Measurements from ENCODE around the gene RPL38. TPM values are rescaled to one million over a fixed set of nuclear protein-coding genes. Genes with fewer than 3 reads are reported as not detected.

The RPL38 gene
- 879 and 889 TPM in 2 replicates for total RNA-seq

DNA sequence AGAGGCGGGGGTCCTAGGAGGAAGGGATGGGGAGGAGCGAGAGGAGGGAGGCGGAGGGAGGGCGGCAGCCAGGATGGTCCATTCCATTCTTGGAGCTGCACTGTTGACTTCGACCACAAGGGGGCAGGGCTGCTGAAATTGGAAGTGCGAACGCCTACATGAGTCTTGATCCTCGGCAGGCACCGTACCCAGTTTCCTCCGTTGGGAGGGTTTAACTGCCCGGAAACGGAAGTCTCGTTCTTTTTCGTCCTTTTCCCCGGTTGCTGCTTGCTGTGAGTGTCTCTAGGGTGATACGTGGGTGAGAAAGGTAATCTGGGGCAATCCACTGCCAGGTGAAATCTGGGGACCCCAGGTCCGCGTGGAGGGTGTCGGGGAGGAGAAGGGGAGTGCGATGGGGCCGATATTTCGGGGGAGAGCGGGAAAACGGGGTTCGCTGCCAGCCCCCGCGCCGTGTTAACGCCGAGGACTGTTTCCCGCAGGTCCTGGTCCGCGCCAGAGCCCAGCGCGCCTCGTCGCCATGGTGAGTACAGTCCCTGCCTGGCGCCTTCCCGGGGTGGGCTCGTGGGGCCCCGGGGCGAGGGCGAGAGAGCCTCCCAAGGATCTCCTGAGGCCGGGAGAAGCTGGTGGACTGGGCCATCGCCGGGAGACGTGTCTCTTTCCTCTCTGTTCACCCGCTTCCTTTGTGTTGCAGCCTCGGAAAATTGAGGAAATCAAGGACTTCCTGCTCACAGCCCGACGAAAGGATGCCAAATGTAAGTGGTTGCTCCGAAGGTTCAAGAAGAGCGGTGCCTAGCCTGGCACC is at the start of gene RPL38:
Gene RPL38, plus strand, starts transcription at position 240 of the 802 bp plus-strand sequence. Its CDS starts 278 bp downstream, at position 518.
- intact Hi-C loops (cut with micrococcal nuclease), result loop anchor here (1.0 to 10.0 kb wide), 5 partner anchors 10 to 969 kb away; partner anchors contain the start of gene TTYH2

DNA sequence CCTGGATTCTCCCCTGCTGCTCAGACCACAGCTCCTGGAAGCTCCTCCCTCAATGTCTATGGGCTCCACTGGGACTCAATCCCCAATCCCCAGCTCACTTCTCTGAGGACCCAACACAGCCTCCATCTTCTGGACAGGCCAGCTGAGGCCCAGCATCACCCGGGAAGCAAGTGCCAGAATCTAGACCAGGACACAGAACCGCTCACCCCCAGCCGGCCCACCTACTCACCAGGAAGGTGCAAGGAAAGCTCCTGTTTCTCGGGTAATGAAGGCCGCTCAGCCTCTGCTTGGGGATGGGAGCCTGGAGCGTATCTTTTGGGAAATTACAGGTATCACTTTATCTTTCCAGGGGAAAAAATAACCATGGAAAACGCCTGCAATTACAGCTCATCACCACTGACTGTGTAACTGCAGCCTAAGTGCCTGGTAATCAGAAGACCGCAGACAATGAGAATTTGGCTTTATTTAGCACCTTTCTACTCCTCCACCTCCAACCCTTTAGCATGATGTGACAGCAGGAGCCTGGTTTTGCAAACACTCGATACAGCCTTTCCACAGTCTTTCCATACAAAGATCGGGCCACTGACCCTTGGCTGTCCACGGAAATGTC is 49.6 kb upstream of the RPL38 start:
- intact Hi-C loops (cut with micrococcal nuclease), result no loop called here

DNA sequence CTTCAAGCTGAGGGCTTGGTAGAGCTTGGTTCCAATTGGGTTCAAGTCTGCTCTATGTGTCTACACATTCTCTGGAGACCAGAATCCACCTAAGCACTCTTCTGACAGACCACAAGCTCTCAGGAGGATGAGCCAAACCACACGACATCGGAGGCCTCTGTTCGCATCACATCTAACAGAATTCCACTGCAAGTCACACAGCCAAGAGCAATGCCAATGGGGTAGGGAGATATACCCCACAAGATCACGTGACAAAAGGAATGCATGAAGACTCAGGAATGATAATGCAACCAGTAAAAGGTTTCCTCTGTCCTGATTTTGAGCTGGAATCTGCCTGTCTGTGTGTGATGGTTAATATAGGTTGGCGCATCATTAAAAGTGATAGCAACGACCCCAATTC is 46.6 kb upstream of the RPL38 start:
- intact Hi-C loops (cut with micrococcal nuclease), result no loop called here

DNA sequence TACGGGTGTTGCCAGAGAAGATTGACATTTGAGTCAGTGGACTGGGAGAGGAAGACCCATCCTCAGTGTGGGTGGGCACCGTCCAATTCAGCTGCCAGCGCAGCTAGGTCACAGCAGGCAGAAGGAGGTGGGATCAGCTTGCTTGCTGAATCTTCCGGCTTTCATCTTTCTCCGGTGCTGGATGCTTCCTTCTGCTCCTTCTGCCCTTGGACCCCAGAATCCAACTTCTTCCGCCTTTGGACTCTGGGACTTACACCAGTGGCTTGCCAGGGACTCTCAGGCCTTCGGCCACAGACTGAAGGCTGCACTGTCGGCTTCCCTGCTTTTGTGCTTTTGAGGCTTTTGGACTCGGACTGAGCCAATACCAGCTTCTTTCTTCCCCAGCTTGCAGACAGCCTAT is 46.1 kb upstream of the RPL38 start:
- intact Hi-C loops (cut with micrococcal nuclease), result no loop called here

DNA sequence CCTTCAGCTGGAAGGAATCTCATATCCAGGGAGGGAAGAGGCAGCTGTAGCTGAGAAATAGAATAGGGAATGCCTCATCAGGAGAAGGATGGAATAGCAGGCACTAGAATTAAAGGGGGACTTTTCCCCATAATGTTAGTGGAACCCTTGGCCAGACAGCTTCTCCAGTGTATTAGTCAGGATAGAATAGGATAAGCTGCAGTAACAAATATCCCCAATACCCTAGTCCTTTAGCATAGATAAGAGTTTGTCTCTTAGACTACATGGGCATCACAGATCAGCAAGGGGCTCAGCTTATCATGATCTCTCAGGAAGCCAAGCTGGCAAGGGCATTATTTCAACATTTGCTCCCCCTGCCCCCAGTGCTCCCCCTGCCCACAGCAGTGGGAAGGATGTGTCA is 44.7 kb upstream of the RPL38 start:
- intact Hi-C loops (cut with micrococcal nuclease), result no loop called here

DNA sequence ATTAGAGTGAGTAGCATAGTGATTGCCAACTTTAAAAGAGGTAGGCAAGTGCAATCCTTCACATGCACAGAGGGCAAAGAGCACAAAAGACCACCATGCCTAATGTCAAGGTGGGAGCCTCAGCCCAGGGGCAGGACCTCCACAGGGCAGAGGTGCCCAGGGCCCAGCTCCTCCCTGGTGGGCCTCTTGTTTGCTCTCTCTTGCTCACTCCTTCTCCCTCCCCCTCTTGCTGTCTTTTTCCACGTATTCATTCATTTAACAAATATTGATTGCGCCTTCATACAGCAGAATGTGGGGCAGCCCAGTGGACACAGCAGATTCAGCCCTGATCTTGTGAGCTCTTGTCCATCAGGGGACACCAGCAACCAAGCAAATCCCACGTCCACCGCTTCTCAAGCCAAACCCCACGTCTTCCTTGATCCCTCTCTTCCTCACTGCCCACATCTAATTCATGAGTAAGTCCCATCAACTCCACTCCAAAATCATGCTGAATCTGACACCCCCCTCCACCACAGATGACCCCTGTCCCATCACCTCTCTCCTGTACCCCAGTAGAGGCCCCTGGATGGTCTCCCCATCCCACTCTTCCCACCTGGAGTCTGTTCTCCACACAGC is 44.1 kb upstream of the RPL38 start:
- intact Hi-C loops (cut with micrococcal nuclease), result no loop called here

DNA sequence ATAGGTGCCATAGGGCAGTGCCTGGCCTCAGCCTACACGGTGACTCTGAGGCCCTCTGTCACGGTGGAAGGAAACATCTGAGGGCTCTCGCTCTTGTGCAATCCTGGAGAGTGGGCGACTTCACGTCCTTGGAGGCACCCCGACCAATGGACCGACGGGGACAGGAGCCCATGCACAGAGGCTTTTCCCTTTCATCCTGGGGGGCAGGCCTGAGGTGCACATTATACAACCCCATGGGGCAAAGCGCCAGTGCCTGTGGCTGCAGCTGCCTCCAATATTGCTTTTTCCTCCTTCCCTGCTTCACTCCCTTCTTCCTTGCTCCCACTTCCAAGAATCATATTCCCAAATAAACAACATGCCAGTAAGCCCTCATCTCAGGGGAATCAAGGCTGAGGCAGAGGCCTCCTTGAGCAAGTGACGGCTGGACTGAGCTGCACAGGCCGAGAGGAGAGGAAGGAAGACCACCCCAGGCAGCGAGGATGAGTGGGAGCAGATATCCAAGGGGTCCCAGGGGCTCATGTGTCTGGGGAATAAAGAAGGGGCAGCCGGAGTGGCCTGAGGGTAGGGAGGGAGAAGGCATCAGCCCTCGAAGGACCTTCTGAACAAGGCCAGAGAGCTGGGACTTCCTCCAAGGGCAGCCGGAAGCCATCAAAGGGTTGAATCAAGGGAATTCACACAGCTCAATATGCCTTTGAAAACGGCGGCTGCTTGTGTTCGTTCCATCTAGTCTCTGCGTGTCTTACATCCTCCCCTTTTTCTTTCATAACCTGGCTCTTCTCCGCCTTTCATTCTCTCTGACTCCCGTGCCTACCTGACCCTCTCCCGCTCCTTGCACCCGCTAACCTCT is 42.6 kb upstream of the RPL38 start:
- intact Hi-C loops (cut with micrococcal nuclease), result no loop called here

DNA sequence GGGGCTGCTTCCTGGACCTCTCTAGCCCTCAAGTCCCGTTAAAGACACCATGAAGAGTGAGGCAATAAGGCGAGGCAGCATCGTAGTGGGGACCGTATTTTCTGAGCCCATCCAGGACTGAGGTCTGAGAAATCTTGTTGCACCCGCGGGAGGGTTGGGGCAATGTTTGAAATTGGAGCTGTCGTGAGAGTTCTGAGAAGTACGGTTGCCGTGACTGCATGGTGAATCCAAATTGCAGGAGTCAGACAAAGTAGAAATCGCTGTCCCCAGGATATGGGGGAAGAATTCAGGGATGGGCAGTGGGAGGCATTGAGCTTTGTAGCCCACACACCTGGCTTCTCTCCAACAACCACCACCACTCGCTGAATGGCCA is 42.0 kb upstream of the RPL38 start:
- intact Hi-C loops (cut with micrococcal nuclease), result no loop called here

DNA sequence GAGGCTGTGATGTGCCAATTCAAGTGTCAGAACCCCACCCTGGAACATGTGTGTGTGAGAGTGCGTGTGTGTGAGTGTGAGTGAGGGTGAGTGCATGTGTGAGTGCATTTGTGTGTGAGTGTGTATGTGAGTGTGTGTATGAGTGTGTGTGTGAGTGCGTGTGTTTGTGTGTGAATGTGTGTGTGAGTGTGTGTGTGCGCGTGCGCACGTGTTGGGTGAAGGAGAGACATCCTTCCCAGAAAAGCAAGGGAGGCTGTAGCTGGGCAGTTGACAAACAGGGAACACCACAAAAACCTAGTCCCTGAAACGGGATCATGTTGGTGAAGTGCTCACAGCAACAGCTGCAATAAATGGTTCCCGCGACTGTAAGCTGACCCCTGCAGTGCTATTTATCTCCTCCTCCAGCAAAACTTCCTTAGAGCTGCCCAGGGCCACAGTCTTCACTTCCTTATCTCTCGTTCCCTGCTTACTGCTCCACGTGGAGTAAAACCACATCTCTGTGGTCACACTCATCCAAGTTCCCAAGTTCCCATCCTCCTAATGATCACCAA is 40.1 kb upstream of the RPL38 start:
- intact Hi-C loops (cut with micrococcal nuclease), result no loop called here

DNA sequence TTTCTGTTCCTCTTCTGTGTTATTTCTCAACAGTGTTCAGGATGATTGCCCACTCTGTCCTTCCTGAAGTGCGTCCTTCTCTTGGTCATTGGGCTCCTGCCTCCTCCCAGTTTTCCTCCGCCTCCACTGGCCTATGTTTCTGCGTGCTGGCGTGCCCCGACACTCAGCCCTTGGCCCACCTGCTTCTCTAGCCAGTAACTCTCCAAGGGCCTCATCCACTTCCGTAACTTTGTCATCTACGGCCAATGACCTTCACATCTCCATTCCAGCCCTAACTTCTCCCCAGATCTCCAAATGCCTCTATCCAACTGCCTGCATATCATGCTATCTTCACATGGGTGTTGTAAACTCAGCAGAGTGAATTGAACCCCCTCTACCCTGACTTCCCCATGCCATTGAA is 39.6 kb upstream of the RPL38 start:
- intact Hi-C loops (cut with micrococcal nuclease), result no loop called here

DNA sequence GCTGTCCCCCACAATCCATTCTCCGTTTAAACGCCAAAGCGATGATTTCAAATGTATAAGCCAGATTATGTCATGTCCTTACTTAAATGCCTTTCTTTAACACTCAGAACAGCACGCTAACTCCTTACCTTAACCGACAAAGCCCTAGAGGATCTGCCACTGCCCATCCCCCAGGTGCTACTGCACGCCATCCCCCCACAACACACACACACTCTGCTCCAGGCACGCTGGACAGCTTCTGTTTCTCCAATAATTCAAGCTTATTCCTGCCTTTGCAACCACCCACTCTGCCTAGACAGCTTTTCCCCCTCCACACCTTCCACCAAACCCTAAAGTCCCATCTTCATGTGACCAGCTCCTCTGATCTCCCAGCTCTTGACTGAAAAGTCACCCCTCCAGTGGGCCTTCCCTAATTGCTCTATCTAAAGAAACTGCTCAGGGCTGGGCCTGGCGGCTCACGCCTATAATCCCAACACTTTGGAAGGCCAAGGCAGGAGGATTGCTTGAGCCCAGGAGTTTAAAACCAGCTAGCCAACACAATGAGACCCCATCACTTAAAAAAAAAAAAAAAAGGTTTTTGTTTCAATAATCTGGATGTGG is 38.9 kb upstream of the RPL38 start:
- intact Hi-C loops (cut with micrococcal nuclease), result no loop called here

DNA sequence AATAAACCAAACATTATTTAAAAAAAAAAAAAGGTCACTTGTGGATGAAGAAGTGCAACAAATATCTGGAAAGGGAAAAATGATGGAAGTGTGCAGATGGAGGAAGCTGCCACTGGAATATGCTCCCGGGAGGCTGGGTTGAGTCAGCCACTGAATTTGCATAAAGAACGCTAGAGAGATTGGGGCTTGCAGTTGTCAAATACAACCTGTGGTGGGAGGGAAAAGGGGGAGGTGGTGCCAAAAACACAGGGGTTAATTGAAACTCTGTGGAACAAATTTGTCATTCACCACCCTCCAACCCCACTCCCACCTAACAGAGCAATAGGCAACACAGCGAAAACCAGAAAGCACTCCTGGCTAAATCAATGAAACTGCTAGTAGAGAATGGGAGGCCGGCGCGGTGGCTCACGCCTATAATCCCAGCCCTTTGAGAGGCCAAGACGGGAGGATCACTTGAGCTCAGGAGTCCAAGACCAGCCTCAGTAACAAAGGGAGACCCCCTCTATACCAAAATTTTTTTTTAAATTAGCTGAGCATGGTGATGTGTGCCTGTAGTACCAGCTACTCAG is 37.6 kb upstream of the RPL38 start:
- intact Hi-C loops (cut with micrococcal nuclease), result no loop called here

DNA sequence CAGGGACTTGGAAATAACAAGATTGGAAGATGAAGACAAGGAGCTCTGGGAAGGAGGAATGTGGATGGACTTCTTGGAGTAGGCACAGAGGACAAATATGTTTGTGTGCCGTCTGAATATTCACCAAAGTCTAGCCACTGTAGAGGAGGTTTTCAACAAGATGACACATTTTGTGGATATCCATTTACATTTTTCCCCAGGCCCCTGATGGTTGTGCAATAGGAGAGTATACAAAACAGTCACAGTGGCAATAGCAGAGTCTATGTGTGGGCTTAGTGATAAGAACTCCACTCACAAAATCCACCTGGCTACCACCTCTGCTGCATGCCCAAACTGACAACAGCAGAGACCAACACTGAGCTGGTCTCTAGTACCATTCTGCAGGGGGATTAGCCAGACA is 32.6 kb upstream of the RPL38 start:
- intact Hi-C loops (cut with micrococcal nuclease), result no loop called here

DNA sequence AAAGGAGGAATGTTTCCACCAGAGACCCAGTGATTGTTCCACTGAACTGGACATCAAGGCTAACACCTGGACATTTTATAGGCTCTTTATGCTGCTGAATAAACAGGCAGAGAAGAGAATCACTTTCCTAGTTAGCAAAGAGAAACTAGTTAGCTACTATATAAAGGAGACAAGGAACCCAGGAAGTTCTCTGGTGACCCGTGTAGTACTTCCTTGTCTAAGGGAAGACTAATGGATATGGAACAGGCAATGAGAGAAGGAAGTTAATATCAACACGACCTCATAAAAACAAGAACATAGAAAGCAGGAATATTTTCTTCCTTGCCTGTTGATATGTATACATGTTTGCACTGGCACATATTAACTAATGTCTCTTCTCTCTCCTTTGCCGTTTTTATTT is 30.8 kb upstream of the RPL38 start:
- intact Hi-C loops (cut with micrococcal nuclease), result no loop called here

DNA sequence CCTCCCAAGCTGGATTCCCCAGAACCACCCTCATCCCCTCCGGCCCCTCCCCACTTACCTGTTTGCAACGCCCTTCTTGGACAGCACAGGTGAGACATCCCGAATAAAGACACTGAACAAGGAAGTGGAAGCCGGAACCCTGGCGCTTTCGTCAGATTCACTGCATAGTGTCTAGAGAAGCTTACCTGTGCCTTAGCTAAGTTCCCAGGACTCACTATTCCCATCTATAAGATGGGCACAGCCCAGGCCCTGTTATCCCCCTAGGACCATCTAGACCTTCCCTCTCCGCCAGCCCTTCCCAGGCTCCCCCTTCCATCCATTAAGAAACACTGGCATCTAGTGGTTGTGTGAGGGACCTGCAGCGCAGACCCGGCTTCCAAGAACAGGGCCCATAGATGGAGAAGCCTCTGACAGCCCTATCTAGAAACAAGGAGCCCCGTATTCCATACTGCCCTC is 26.9 kb upstream of the RPL38 start:
- intact Hi-C loops (cut with micrococcal nuclease), result loop anchor here (1.0 to 2.0 kb wide), 3 partner anchors 86 to 922 kb away; no protein-coding TSS in a partner anchor

DNA sequence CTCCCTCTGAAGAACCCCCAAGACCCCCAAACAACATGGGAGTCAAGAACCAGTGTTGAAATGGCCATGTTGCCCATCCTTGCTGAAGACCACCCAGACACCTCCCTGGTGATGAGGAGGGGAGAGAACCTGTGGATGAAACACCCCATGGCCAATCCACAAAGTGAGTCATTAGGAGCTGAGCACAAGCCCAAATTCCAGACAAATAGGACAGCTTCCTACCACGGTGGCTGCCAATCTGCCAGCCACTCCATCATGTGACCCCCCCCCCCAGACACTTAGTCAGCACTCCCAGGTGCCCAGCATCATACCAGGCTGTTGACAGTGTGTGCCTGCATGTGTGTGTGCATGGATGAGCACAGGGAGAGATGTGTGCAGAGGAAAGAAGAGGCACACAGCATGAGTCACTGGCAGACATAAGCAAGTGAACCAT is 26.4 kb upstream of the RPL38 start:
- intact Hi-C loops (cut with micrococcal nuclease), result loop anchor here (2.0 kb wide), 1 partner anchor 922 kb away; no protein-coding TSS in a partner anchor

DNA sequence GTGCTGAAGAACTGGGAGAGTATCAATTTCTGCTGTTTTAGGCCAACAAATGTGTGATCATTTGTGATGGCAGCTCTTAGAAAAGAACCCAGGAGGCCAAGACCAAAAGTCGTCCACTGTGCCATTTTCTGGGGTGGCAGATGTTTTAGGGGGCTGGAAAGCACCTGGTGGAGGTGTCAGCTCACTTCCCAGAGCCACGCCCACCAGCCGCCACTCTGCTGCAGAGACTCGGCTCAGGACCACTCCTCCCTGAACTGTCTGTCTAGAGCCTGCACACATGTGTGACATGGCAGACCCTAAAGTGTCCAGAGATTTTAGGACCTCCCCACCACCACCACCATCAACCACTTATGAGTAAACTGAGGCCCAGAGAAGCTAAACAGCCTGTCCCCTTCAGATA is 23.9 kb upstream of the RPL38 start:
- intact Hi-C loops (cut with micrococcal nuclease), result no loop called here

DNA sequence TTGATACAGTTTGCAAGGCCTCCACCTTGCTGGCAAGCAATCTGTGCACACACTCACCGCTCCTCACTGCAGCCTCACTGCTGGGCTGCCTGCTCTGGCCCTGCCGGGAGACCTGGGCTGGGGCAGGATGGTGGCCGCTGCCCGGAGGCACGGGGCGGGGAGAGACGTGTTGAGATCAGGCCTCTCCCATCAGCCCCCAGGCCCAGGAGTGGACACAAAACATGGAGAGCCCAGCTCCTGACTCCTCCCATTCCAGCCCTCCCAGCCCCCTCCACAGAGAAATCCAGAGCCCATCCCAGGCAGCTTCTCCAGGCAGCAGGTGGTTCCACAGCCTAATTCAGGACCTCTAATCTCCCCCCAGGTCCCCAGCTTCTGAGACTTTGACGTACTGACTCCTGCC is 23.1 kb upstream of the RPL38 start:
- intact Hi-C loops (cut with micrococcal nuclease), result no loop called here

DNA sequence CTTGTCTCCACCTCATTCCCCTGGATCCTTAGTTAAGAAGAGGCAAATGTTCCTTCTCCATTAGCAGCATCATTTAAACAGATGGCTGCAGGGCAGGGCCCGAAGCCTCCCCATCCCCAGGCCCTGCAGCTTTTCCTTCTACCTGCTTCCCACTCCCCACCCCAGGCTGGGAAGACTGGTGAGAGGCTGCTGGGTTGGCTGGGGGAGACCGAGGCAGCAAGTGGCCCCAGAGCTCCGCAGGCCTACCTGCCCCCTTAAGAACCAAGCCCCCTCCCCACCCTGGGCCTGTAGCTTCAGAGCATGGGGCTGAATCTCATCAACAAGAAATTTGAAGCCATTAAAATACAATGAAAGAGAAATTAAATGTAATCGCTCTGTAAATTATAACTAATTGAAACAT is 22.1 kb upstream of the RPL38 start:
- intact Hi-C loops (cut with micrococcal nuclease), result no loop called here

DNA sequence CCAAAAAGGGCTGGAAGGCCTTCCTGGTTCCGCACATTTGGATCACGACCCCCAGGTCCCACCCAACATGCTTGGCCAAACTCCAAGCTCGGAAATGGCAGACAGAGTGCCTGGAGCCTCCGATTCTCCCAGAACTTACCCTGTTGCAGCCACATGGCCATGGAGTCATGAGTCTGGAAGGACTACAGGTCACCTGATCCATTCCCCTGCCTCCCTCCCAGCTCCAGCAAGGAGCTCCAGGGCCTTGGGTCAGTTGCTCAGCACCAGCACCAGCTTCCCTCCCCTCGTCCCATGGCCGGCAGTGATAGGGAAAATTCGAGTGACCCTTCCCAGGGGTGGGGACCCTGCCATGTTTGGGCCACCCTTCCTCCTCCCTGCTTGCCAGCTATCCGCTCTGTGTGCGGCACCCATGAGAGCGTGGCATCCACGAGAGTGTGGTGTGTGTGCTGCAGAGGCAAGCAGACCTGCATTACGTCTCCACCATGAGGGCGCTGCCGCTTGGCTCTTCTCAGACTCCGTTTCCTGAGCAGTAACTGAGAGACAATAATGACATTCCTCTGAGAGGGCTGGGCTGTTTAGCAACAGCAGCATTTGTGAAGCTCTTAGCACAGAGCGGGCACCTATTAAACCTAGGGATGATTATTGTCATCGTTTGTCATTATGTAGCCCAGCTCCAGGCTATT is 21.3 kb upstream of the RPL38 start:
- intact Hi-C loops (cut with micrococcal nuclease), result no loop called here
